Adrenal gland (tissue), 12 donors: ENCODE measurements around the gene FXYD4. TPM values are rescaled to one million over a fixed set of nuclear protein-coding genes. Genes with fewer than 3 reads are reported as not detected.

Experiments
- DNase-seq, 7 donors: peaks; one replicate each; pipeline ENCODE4 v3.0.0-alpha.2; 2019 to 2020
- H3K27ac ChIP-seq, 5 donors: fragments of 200-600 bp; sonication (generic) in 4 of 5; 1 replicate in 3 of 5; 2 replicates in 2 of 5; pipeline versions ENCODE4 v1.5.1 to v1.8.0; 2016 to 2020; ENCODE audit warnings: mild to moderate bottlenecking in 1 of 5
- H3K27me3 ChIP-seq: fragments of 200-600 bp; 2 replicates; pipeline ENCODE4 v1.8.0; 2021
- H3K36me3 ChIP-seq, 2 donors: fragments of 200-600 bp; replicated peaks in 1 of 2; 1 replicate in 1 of 2; 2 replicates in 1 of 2; pipeline versions ENCODE4 v1.5.1 to v1.8.0; 2018 to 2022
- H3K4me1 ChIP-seq, 2 donors: fragments of 200-600 bp; replicated peaks in 1 of 2; 1 replicate in 1 of 2; 2 replicates in 1 of 2; pipeline versions ENCODE4 v1.5.1 to v1.8.0; 2018 to 2021
- H3K4me3 ChIP-seq, 4 donors: fragments of 200-600 bp; sonication (generic) in 3 of 4; one replicate each; pipeline ENCODE4 v1.5.1; 2016 to 2018
- H3K9me3 ChIP-seq, 3 donors: fragments of 200-600 bp; sonication (generic) in 1 of 3; replicated peaks in 1 of 3; 1 replicate in 2 of 3; 2 replicates in 1 of 3; pipeline versions ENCODE4 v1.5.1 to v1.8.0; 2016 to 2021
- CTCF ChIP-seq, 6 experiments: fragments of 450-650 bp in 4 of 6; fragments of 200-600 bp in 2 of 6; sonication (generic) in 1 of 6; IDR thresholded peaks; 1 replicate in 5 of 6; 2 replicates in 1 of 6; pipeline versions ENCODE4 v1.5.1 to v1.8.0; 2016 to 2021; ENCODE audit warnings: antibody characterized with exemption in 6 of 6, mild to moderate bottlenecking in 2 of 6, moderate library complexity in 1 of 6
- POLR2A ChIP-seq, 2 donors: fragments of 450-650 bp; IDR thresholded peaks; one replicate each; pipeline ENCODE4 v1.6.1; 2017; ENCODE audit warnings: antibody characterized with exemption in 2 of 2, mild to moderate bottlenecking in 2 of 2, moderate library complexity in 1 of 2
- WGBS, 4 donors: extraction: QIAGEN DNeasy Blood & Tissue Kit in 2 of 4; methylation state at CpG; one replicate each; pipeline versions ENCODE4 v1.1.5 to v1.1.7; 2013 to 2017; 5-methylcytosine and 5-hydroxymethylcytosine counted together
- intact Hi-C, 2 donors: fragments of 100-400 bp; cut with DNase I; formaldehyde crosslinking; loops; one replicate each; pipeline versions ENCODE4 v1.14.1 to v1.15.0; 2022 to 2023
- polyA plus RNA-seq, 3 donors: library from polyadenylated mRNA; stranded (reverse); fragments of 200-250 nt in 2 of 3; fragments of 350-450 nt in 1 of 3; fragmentation: Illumina TruSeq in 1 of 3; extraction: RNeasy Lipid Tissue Mini Kit (QIAGEN cat#74804) in 1 of 3; gene quantifications; one replicate each; pipeline ENCODE4 v1.2.3, GENCODE V29; 2013 to 2014
- total RNA-seq, 9 donors: library from RNA; depleted of rRNA in 4 of 9; stranded (reverse); fragments of >200 nt in 4 of 9; fragments of 120-200 nt in 1 of 9; fragmentation: NEBNext Ultra II Directional in 1 of 9; extraction: Animal tissue kit (Norgen Biotek cat#: 25700) in 1 of 9; gene quantifications; one replicate each; pipeline versions ENCODE4 v1.1.0 to v1.2.4, GENCODE V29; 2013 to 2023
- donor health status: healthy with polysubstance abuse.
- donor health status: Bipolar disorder and iron deficiency.
- donor health status: DM: yes; HTN: yes; CAD: no.
- donor health status: DM: no; HTN: no; CAD: no.
- donor health status: DM: no; HTN: no; CAD: no.
- donor health status: DM: yes; HTN: yes; CAD: no.

The FXYD4 gene
- total and polyA plus RNA-seq, 12 donors, result 0.86 TPM; not detected in 11

- no peak for DNase-seq
- 66 to 73% (median 70%) methylated on average over 6 to 7 of the region's 7 CpGs for WGBS, 4 donors
- intact Hi-C loops, result no loop called here
- Histone ChIP-seq H3K9me3 (no peaks in the 10 kb centered on the region), H3K27me3 (peaks cover 4% of the 10 kb centered on the region), H3K27ac (no peak overlapping the region), H3K4me3 (no peak overlapping the region), H3K36me3 (no peaks in the 10 kb centered on the region), H3K4me1 (peaks cover 5 to 13% of the 10 kb centered on the region in 2 donors)
- TF ChIP-seq POLR2A (IDR thresholded peaks at IDR 0.05) (no peak), CTCF (IDR thresholded peaks at IDR 0.05) (no peak)
Measured at GRCh38 chr10:43352951-43353350, 18.5 kb upstream of the FXYD4 start.

GRCh38 chr10:43353495-43354329 lies 17.7 kb upstream of the FXYD4 start:
- Histone ChIP-seq H3K36me3 (no peaks in the 10 kb centered on the region), H3K9me3 (no peaks in the 10 kb centered on the region), H3K27ac (no peak overlapping the region), H3K4me3 (no peak overlapping the region), H3K27me3 (peaks cover 4% of the 10 kb centered on the region), H3K4me1 (peaks cover 5 to 13% of the 10 kb centered on the region in 2 donors)
- intact Hi-C loops, result no loop called here
- 21 to 26% (median 23%) methylated on average over 3 of the region's 3 CpGs for WGBS, 4 donors
- TF ChIP-seq POLR2A (IDR thresholded peaks at IDR 0.05) (no peak), CTCF (IDR thresholded peaks at IDR 0.05) (no peak)
- DNase-seq, result no peak

GRCh38 chr10:43354330-43354635 lies 17.2 kb upstream of the FXYD4 start:
- WGBS, 4 donors, result 41 to 57% (median 54%) methylated on average over 2 of the region's 2 CpGs
- intact Hi-C loops, result no loop called here

GRCh38 chr10:43354879-43355380 lies 16.5 kb upstream of the FXYD4 start:
- Histone ChIP-seq H3K27ac (no peak overlapping the region), H3K9me3 (no peaks in the 10 kb centered on the region), H3K4me3 (no peak overlapping the region), H3K4me1 (peaks cover 5 to 13% of the 10 kb centered on the region in 2 donors), H3K27me3 (peaks cover 4% of the 10 kb centered on the region), H3K36me3 (no peaks in the 10 kb centered on the region)
- DNase-seq, result no peak
- WGBS, 4 donors, result 26 to 39% (median 33%) methylated on average over 2 of the region's 2 CpGs
- TF ChIP-seq POLR2A (IDR thresholded peaks at IDR 0.05) (no peak), CTCF (IDR thresholded peaks at IDR 0.05) (no peak)
- intact Hi-C loops, result no loop called here

More at GRCh38 chr10:43354330-43354635, 17.2 kb upstream of the FXYD4 start:
- no peak for TF ChIP-seq POLR2A (IDR thresholded peaks at IDR 0.05)
- TF ChIP-seq CTCF (IDR thresholded peaks at IDR 0.05), result no peak
- no peak overlapping the region for H3K4me3 ChIP-seq
- H3K36me3 ChIP-seq, result no peaks in the 10 kb centered on the region
- H3K4me1 ChIP-seq, result peaks cover 5 to 13% of the 10 kb centered on the region in 2 donors
- H3K27me3 ChIP-seq, result peaks cover 4% of the 10 kb centered on the region
- H3K27ac ChIP-seq, result no peak overlapping the region
- DNase-seq, result no peak
- H3K9me3 ChIP-seq, result no peaks in the 10 kb centered on the region
